HepG2 (cell line): ENCODE data around the gene RPL5. TPM values are rescaled to one million over a fixed set of nuclear protein-coding genes. Genes with fewer than 3 reads are reported as not detected.

ENCODE experiments used
- FIP1L1 ChIP-seq: fragments of 200-400 bp; formaldehyde crosslinking; IDR thresholded peaks from 2 replicates; pipeline ENCODE4 v1.6.1; 2018; ENCODE audit warnings: low read depth, mild to moderate bottlenecking, low read length, moderate library complexity, borderline replicate concordance; ENCODE audit not compliant: insufficient read depth
- GTF2F1 ChIP-seq: fragments of 150-350 bp; IDR thresholded peaks from 2 replicates; pipeline ENCODE4 v1.6.1; 2014; ENCODE audit warnings: low read length
- KDM5A ChIP-seq: fragments of 200-600 bp; sonication (generic); IDR thresholded peaks from 2 replicates; pipeline ENCODE4 v1.7.0; 2018; ENCODE audit warnings: antibody characterized with exemption, mild to moderate bottlenecking, low read length, borderline replicate concordance
- NR0B2 ChIP-seq: sonication (generic); formaldehyde crosslinking; IDR thresholded peaks from 2 replicates; pipeline ENCODE4 v1.4.0; 2020; ENCODE audit warnings: mild to moderate bottlenecking, missing genetic modification reagents
- PCBP2 ChIP-seq: fragments of 200-400 bp; formaldehyde crosslinking; optimal IDR thresholded peaks from 2 replicates; pipeline ENCODE3; 2018; ENCODE audit warnings: low read length, low read depth; ENCODE audit not compliant: poor library complexity, severe bottlenecking
- SP2 ChIP-seq: sonication (generic); formaldehyde crosslinking; IDR thresholded peaks from 2 replicates; pipeline ENCODE4 v1.5.1; 2020; ENCODE audit warnings: mild to moderate bottlenecking, missing genetic modification reagents
- TERF1 ChIP-seq: sonication (generic); formaldehyde crosslinking; IDR thresholded peaks from 2 replicates; pipeline ENCODE4 v1.8.0; 2022; ENCODE audit warnings: mild to moderate bottlenecking, missing genetic modification reagents, moderate library complexity
- ZBTB26 ChIP-seq: IDR thresholded peaks from 2 replicates; pipeline ENCODE4 v1.6.1; 2016; ENCODE audit warnings: missing compliant biosample characterization, missing genetic modification reagents, borderline replicate concordance
- ZBTB42 ChIP-seq: sonication (generic); formaldehyde crosslinking; IDR thresholded peaks from 2 replicates; pipeline ENCODE4 v1.5.0; 2020; ENCODE audit warnings: mild to moderate bottlenecking, missing genetic modification reagents
- ZFP36L2 ChIP-seq: sonication (generic); formaldehyde crosslinking; IDR thresholded peaks from 2 replicates; pipeline ENCODE4 v1.4.0; 2020; ENCODE audit warnings: missing genetic modification reagents
- ZFX ChIP-seq: sonication (generic); formaldehyde crosslinking; IDR thresholded peaks from 2 replicates; pipeline ENCODE4 v1.4.0; 2020; ENCODE audit warnings: mild to moderate bottlenecking, low read depth, missing genetic modification reagents, moderate library complexity
- ZNF282 ChIP-seq: fragments of 450-650 bp; IDR thresholded peaks from 2 replicates; pipeline ENCODE4 v1.6.1; 2018; ENCODE audit not compliant: partially characterized antibody
- ZNF350 ChIP-seq: sonication (generic); formaldehyde crosslinking; IDR thresholded peaks from 2 replicates; pipeline ENCODE4 v1.4.0; 2020; ENCODE audit warnings: mild to moderate bottlenecking, low read depth, missing genetic modification reagents, borderline replicate concordance
- ZNF512B ChIP-seq: sonication (generic); formaldehyde crosslinking; IDR thresholded peaks from 2 replicates; pipeline ENCODE4 v1.5.1; 2020; ENCODE audit warnings: missing genetic modification reagents, mild to moderate bottlenecking, borderline replicate concordance
- ZNF672 ChIP-seq: sonication (generic); formaldehyde crosslinking; IDR thresholded peaks from 2 replicates; pipeline ENCODE4 v1.8.1; 2022; ENCODE audit warnings: missing genetic modification reagents
- polyA plus RNA-seq, 8 experiments: library from polyadenylated mRNA; depleted of rRNA in 3 of 8; stranded (reverse) in 7 of 8; unstranded in 1 of 8; fragments of >200 nt; fragmentation: Illumina TruSeq in 4 of 8; extraction: Trizol in 4 of 8; gene quantifications; 2 replicates each; pipeline versions ENCODE4 v1.2.1 to v1.2.3, GENCODE V29; 2011 to 2016; ENCODE audit warnings: low read depth in 4 of 8, missing spikeins in 1 of 8, mixed read lengths in 1 of 8; ENCODE audit not compliant: insufficient read depth in 1 of 8
- total RNA-seq, 5 experiments: library from RNA; depleted of rRNA; stranded (reverse); fragments of >200 nt; fragmentation: Illumina TruSeq; extraction: Trizol; gene quantifications; 2 replicates each; pipeline ENCODE4 v1.2.3, GENCODE V29; 2016; ENCODE audit warnings: low read depth in 1 of 5
- TF ChIP-seq, protein P1 (sequence below): sonication (generic); formaldehyde crosslinking; IDR thresholded peaks from 2 replicates; pipeline ENCODE4 v1.4.0; 2020; ENCODE audit warnings: missing genetic modification reagents
- TF ChIP-seq, protein P2 (sequence below): sonication (generic); formaldehyde crosslinking; IDR thresholded peaks from 2 replicates; pipeline ENCODE4 v1.4.0; 2020; ENCODE audit warnings: missing genetic modification reagents
- TF ChIP-seq, protein P3 (sequence below): sonication (generic); formaldehyde crosslinking; IDR thresholded peaks from 2 replicates; pipeline ENCODE4 v1.5.0; 2020; ENCODE audit warnings: missing genetic modification reagents

RPL5 gene
- total and polyA plus RNA-seq, 2 of the 13 experiments (the other 11 are each of a cell fraction or from before 2014, with no cell fraction given): 2,304 to 2,520 TPM

DNA sequence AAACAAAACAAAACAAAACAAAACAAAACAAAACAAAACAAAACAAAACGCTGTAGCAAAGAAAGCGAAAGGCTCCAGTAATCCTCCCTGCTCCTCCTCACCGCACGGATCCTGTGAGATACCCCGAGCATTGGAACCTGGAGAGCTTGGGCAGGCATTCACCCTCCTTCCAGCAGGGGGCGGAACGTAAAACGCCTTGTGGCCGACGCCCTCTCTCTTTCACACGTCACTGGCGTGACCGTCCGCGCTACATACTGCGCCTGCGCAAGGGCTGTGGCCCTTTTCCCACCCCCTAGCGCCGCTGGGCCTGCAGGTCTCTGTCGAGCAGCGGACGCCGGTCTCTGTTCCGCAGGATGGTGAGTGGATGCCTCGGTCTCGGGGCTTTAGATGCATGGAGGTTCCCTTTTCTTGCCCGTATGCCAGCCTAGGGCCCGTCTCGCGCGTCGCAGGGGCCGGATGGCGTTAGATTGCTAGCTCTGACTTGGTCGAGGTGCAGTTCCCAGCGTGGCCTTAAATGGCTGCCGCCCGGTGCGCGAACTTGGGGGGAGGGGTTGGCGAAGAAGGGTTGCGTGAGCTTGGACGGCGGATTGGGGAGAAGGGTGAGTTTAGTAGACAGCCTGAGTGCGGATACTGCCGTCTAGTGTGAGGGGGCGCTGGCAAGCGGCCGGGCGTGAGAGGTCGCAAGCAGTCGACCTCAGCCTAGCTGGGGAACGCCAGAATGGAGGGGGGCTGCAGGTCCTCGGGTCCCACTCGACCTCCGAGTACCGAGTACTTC lies at the start of gene RPL5 (continued):
- peak; percentile 97; the same call in 1 of the 2 replicates for TF ChIP-seq ZNF350 (CRISPR knock-in tag)
- peak; percentile 92; the same call in 1 of the 2 replicates for TF ChIP-seq TERF1 (CRISPR knock-in tag)
- TF ChIP-seq, protein P1, sequence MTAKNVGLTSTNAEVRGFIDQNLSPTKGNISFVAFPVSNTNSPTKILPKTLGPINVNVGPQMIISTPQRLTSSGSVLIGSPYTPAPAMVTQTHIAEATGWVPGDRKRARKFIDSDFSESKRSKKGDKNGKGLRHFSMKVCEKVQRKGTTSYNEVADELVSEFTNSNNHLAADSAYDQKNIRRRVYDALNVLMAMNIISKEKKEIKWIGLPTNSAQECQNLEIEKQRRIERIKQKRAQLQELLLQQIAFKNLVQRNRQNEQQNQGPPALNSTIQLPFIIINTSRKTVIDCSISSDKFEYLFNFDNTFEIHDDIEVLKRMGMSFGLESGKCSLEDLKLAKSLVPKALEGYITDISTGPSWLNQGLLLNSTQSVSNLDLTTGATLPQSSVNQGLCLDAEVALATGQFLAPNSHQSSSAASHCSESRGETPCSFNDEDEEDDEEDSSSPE: peak; percentile 70
- TF ChIP-seq ZNF282: no peak
- 0 out of 2 replicates have a peak, but pooled peaks have one; percentile 78 for TF ChIP-seq FIP1L1
- peak; percentile 99 for TF ChIP-seq ZFX (CRISPR knock-in tag)
- no peak for TF ChIP-seq PCBP2
- TF ChIP-seq ZNF512B (CRISPR knock-in tag): no peak
- TF ChIP-seq KDM5A: peak; percentile 77
- TF ChIP-seq GTF2F1: no peak; the same call in 1 of the 2 replicates
- peak; percentile 78 for TF ChIP-seq ZBTB26 (CRISPR knock-in tag)
- TF ChIP-seq, protein P2, sequence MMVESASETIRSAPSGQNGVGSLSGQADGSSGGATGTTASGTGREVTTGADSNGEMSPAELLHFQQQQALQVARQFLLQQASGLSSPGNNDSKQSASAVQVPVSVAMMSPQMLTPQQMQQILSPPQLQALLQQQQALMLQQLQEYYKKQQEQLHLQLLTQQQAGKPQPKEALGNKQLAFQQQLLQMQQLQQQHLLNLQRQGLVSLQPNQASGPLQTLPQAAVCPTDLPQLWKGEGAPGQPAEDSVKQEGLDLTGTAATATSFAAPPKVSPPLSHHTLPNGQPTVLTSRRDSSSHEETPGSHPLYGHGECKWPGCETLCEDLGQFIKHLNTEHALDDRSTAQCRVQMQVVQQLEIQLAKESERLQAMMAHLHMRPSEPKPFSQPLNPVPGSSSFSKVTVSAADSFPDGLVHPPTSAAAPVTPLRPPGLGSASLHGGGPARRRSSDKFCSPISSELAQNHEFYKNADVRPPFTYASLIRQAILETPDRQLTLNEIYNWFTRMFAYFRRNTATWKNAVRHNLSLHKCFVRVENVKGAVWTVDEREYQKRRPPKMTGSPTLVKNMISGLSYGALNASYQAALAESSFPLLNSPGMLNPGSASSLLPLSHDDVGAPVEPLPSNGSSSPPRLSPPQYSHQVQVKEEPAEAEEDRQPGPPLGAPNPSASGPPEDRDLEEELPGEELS (CRISPR knock-in tag): peak; percentile 75
- TF ChIP-seq SP2 (CRISPR knock-in tag): peak; percentile 49
- peak; percentile 19; the same call in 1 of the 2 replicates for TF ChIP-seq ZFP36L2 (CRISPR knock-in tag)
- TF ChIP-seq, protein P3, sequence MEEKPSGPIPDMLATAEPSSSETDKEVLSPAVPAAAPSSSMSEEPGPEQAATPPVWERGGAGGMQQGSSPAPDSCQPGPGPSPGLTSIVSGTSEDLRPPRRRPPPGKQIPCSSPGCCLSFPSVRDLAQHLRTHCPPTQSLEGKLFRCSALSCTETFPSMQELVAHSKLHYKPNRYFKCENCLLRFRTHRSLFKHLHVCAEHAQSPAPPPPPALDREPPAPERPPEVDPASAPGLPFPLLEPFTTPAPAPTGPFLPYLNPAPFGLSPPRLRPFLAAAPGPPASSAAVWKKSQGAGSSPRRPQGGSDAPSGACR (CRISPR knock-in tag): no peak
- 0 out of 2 replicates have a peak, but pooled peaks have one; percentile 71 for TF ChIP-seq ZNF672 (CRISPR knock-in tag)
- no peak for TF ChIP-seq ZBTB42
- TF ChIP-seq NR0B2 (CRISPR knock-in tag): peak; percentile 97
